ENCODE data around the gene TNPO3.

- TF ChIP-seq CTCF (conservative IDR thresholded peaks at IDR 0.05 in 1 of 2, IDR thresholded peaks at IDR 0.05 in 1 of 2; ENCODE audit: extremely low read depth in 1 of 2, insufficient read depth in 1 of 2, low read depth in 1 of 2, low read length in 2 of 2) (no peak), EZH2 (IDR thresholded peaks at IDR 0.05; ENCODE audit: borderline replicate concordance, low read length) (no peak)
These were observed 42.3 kb downstream of the TNPO3 start for GRCh38 chr7:129012641-129013040.
